Stimulated activated CD4-positive, alpha-beta T cell treated with anti-CD3 and anti-CD28 coated beads, Interleukin-15, amount 100 ng/mL, for 24 hours (primary cell): ENCODE results near the gene ZNF385B.

ENCODE experiments used
- DNase-seq: peaks from one replicate; pipeline ENCODE4 v3.0.0-alpha.2; 2020

Gene ZNF385B

GRCh38 chr2:179578171-179578916 is 283.1 kb downstream of the ZNF385B start:
- no peak for DNase-seq

- no peak for DNase-seq
Measured at GRCh38 chr2:179574061-179574519, 287.3 kb downstream of the ZNF385B start.

GRCh38 chr2:179572544-179572943 is 288.9 kb downstream of the ZNF385B start:
- no peak for DNase-seq

- DNase-seq = no peak
Measured at GRCh38 chr2:179571721-179572120, 289.7 kb downstream of the ZNF385B start.

GRCh38 chr2:179571252-179571651 is 290.2 kb downstream of the ZNF385B start:
- DNase-seq = no peak

- DNase-seq = no peak
Measured at GRCh38 chr2:179569831-179570233, 291.6 kb downstream of the ZNF385B start.

GRCh38 chr2:179565807-179566206 is 295.6 kb downstream of the ZNF385B start:
- DNase-seq = no peak

- no peak for DNase-seq
Measured at GRCh38 chr2:179562330-179562885, 299.0 kb downstream of the ZNF385B start.

GRCh38 chr2:179561702-179562101 is 299.7 kb downstream of the ZNF385B start:
- no peak for DNase-seq

GRCh38 chr2:179560257-179560735 is 301.1 kb downstream of the ZNF385B start:
- no peak for DNase-seq

- no peak for DNase-seq
Measured at GRCh38 chr2:179559108-179559806, 302.2 kb downstream of the ZNF385B start.

- DNase-seq = no peak
Measured at GRCh38 chr2:179558010-179558934, 303.1 kb downstream of the ZNF385B start.

GRCh38 chr2:179556425-179556824 is 305.0 kb downstream of the ZNF385B start:
- no peak for DNase-seq

- DNase-seq = no peak
Measured at GRCh38 chr2:179555691-179556283, 305.6 kb downstream of the ZNF385B start.

- no peak for DNase-seq
Measured at GRCh38 chr2:179554639-179555386, 306.6 kb downstream of the ZNF385B start.

- no peak for DNase-seq
Measured at GRCh38 chr2:179553382-179553781, 308.0 kb downstream of the ZNF385B start.

GRCh38 chr2:179551539-179552045 is 309.8 kb downstream of the ZNF385B start:
- no peak for DNase-seq

- no peak for DNase-seq
Measured at GRCh38 chr2:179550849-179551248, 310.6 kb downstream of the ZNF385B start.

- DNase-seq = no peak
Measured at GRCh38 chr2:179550214-179550613, 311.2 kb downstream of the ZNF385B start.

- DNase-seq = no peak
Measured at GRCh38 chr2:179546656-179547055, 314.8 kb downstream of the ZNF385B start.

- DNase-seq = no peak
Measured at GRCh38 chr2:179545024-179545423, 316.4 kb downstream of the ZNF385B start.
